GM06990 (cell line): Measurements from ENCODE around the gene TMC1.

Experiments used
- DNase-seq: peaks from one replicate; pipeline ENCODE4 v3.0.0-alpha.2; 2011; ENCODE audit not compliant: insufficient read length; ENCODE audit errors: extremely low read depth
- H3K27me3 ChIP-seq: replicated peaks from 2 replicates; pipeline ENCODE4 v1.6.0; 2011; ENCODE audit warnings: low read length; ENCODE audit not compliant: control insufficient read depth, insufficient read depth
- H3K36me3 ChIP-seq: 2 replicates; pipeline ENCODE4 v1.5.1; 2011; ENCODE audit warnings: low read length; ENCODE audit not compliant: control insufficient read depth, insufficient read depth
- H3K4me3 ChIP-seq: replicated peaks from 2 replicates; pipeline ENCODE4 v1.5.1; 2011; ENCODE audit warnings: low read depth, mild to moderate bottlenecking, control low read depth, low read length
- TF ChIP-seq, protein P1 (sequence below): IDR thresholded peaks from 2 replicates; pipeline ENCODE4 v1.5.1; 2011; ENCODE audit warnings: low read length, control low read depth, mild to moderate bottlenecking, inconsistent platforms; ENCODE audit not compliant: insufficient read depth, poor library complexity, severe bottlenecking

The TMC1 gene

DNA sequence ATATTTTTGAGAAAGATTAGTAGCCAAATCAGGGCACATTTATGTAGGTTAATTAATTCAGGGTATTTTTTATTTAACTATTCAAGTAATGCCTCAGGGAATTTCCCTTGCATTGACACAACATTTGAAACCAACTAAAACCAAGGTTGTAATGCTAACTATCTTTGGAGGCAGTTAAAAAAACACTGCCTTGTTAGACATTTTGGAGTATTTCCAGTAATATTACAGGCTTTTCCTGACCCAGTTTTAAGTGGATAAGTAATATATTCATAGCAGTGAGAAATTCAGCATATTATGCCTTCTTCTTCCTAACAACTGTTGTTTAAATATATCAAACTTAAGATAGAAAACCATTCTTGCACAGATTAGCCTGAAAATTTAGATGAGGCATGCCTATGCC, 175.1 kb downstream of the TMC1 start:
- no peak for DNase-seq
- no peak overlapping the region for H3K4me3 ChIP-seq
- H3K36me3 ChIP-seq: no peaks in the 10 kb centered on the region
- no peaks in the 10 kb centered on the region for H3K27me3 ChIP-seq
- TF ChIP-seq, protein P1, sequence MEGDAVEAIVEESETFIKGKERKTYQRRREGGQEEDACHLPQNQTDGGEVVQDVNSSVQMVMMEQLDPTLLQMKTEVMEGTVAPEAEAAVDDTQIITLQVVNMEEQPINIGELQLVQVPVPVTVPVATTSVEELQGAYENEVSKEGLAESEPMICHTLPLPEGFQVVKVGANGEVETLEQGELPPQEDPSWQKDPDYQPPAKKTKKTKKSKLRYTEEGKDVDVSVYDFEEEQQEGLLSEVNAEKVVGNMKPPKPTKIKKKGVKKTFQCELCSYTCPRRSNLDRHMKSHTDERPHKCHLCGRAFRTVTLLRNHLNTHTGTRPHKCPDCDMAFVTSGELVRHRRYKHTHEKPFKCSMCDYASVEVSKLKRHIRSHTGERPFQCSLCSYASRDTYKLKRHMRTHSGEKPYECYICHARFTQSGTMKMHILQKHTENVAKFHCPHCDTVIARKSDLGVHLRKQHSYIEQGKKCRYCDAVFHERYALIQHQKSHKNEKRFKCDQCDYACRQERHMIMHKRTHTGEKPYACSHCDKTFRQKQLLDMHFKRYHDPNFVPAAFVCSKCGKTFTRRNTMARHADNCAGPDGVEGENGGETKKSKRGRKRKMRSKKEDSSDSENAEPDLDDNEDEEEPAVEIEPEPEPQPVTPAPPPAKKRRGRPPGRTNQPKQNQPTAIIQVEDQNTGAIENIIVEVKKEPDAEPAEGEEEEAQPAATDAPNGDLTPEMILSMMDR: no peak

DNA sequence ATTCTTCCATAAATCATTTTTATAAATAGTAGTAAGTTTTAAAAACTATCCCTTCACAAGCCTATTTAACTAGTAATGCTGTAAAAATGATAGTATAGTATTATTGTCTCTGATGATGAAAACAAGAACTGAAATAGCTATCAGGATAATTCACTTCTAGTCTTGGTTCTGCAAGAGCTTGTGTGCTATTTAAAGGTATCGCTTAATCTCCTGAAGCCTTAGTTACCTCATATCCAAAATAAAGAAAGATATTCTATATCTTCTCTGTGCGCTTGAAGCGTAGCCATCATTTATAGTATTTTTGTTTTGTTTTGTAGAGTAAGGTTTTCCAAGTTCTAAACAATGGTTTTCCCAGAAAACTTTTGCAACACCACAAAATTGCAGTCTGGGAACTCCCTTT, 180.1 kb downstream of the TMC1 start:
- TF ChIP-seq, protein P1: no peak
- no peak for DNase-seq
- Histone ChIP-seq H3K36me3 (no peaks in the 10 kb centered on the region), H3K4me3 (no peak overlapping the region), H3K27me3 (no peaks in the 10 kb centered on the region)

DNA sequence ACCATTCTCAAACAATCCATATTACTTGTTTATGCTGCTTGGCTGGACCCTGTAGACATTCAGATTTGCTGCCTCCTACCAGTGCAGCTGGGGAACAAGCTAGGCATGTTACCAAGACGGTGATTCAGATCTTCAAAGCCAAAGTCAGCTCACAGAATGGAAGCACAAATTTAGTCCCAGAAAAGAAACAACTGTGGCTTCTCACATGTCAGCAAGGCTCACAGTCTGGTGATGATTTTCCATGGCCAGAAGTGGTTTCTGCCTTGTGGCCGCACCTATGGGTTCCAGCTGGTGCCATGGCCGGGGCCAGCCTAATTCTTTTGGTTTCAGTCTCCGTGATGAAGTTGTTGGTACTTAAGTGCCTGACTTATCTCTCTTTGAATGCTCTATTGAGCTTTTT, 182.2 kb downstream of the TMC1 start:
- Histone ChIP-seq H3K4me3 (peak overlapping the region; percentile 5; the same call in 1 of the 2 replicates), H3K27me3 (no peaks in the 10 kb centered on the region), H3K36me3 (no peaks in the 10 kb centered on the region)
- peak; percentile 22 for DNase-seq
- TF ChIP-seq, protein P1: no peak

DNA sequence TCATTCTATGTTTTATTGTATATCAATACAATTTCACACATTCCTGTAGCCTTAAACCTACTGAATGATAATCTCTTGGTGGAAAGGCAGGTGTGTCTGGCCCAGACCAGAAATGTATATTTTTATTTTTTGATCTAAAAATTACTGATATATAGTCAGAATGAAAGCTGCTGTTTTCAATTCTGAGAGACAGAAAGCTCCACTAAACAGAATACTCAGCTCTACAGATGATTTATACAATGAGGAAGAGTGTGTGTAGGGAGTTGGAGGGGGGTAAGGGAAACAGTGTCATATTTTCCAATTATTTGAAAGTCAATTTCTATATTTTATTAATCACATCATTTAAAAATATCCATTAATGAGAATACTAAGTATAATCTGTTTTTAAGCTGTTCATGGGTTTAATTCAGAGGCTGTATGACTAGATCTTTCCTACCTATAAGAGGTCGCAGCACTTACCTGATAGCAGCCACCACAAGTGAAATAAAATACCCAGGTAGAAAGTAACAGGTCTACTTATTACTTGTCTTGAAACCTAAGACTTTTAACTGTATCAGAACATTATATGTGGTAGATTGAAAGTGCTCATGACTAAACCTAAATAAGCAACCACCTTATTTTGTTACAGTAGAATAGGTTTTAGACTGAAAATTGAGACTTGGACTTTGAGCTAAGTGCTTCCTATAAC, 183.4 kb downstream of the TMC1 start:
- no peaks in the 10 kb centered on the region for H3K27me3 ChIP-seq
- no peaks in the 10 kb centered on the region for H3K36me3 ChIP-seq
- DNase-seq: no peak
- TF ChIP-seq, protein P1: no peak
- no peak overlapping the region for H3K4me3 ChIP-seq

DNA sequence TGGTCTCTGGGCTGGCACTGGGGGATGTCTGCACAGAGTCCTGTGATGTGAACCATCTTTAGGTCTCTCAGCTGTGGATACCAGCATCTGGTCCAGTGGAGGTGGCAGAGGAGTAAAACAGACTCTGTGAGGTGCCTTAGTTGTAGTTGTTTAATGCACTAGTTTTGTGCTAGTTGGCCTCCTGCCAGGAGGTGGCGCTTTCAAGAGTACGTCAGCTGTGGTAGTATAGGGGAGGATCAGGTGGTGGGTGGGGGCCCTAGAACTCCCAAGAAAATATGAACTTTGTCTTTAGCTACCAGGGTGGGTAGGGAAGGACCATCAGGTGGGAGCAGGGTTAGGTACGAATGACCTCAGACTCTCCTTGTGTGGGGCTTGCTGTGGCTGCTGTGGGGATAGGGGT, 197.1 kb downstream of the TMC1 start:
- TF ChIP-seq, protein P1: peak; percentile 39
- no peaks in the 10 kb centered on the region for H3K36me3 ChIP-seq
- no peak overlapping the region for H3K4me3 ChIP-seq
- DNase-seq: no peak
- H3K27me3 ChIP-seq: no peaks in the 10 kb centered on the region

DNA sequence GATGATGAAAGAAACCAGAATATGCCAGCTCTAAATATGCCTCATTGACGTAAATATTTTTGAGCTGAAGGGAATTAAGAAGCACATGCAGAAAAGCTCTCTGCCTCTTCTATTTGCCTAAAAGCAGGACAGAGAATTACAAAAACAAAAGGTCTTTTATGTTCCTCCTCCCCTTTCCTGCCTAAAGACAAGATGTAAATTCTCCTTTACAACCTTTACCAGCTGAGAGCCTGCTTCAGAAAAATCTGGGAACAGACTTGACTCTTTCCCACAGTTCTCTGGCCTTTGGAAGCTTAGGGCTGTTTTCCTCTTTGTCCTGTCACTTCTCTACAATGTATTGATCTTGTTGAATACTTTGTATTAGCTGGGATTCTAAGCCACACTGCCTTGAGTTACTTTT, 199.7 kb downstream of the TMC1 start:
- TF ChIP-seq, protein P1: no peak
- DNase-seq: no peak
- Histone ChIP-seq H3K4me3 (no peak overlapping the region), H3K36me3 (no peaks in the 10 kb centered on the region), H3K27me3 (no peaks in the 10 kb centered on the region)
